Measurements from ENCODE around the gene TCN2.
"Not testable (repeated sequence)": the region's sequence is repeated elsewhere in the genome, so short reads cannot be mapped to it uniquely, and the experiment has no call there.

- not testable (repeated sequence) for TF ChIP-seq CTCF, POLR2A (IDR thresholded peaks at IDR 0.05)
Observed at GRCh38 chr22:30619909-30620308, 12.9 kb downstream of the TCN2 start.

Data from thyroid gland (tissue), 4 donors.